Osteocyte (in vitro differentiated cells): Measurements from ENCODE around the gene TPTE. TPM values are rescaled to one million over a fixed set of nuclear protein-coding genes. Genes with fewer than 3 reads are reported as not detected.
"Not testable (repeated sequence)": the region's sequence is repeated elsewhere in the genome, so short reads cannot be mapped to it uniquely, and the experiment has no call there.

Experiments used
- DNase-seq: peaks from one replicate; pipeline ENCODE4 v3.0.0; 2021; ENCODE audit warnings: mixed read lengths; ENCODE audit not compliant: unreplicated experiment; ENCODE audit errors: extremely low spot score
- H3K27ac Mint-ChIP-seq: one replicate; pipeline ENCODE4 v1.8.0; 2021; ENCODE audit warnings: mild to moderate bottlenecking, mixed read lengths; ENCODE audit not compliant: unreplicated experiment
- H3K27me3 Mint-ChIP-seq: one replicate; pipeline ENCODE4 v1.8.0; 2021; ENCODE audit warnings: mixed read lengths; ENCODE audit not compliant: unreplicated experiment
- H3K36me3 Mint-ChIP-seq: one replicate; pipeline ENCODE4 v1.8.0; 2021; ENCODE audit warnings: mixed read lengths; ENCODE audit not compliant: unreplicated experiment
- H3K4me1 Mint-ChIP-seq: one replicate; pipeline ENCODE4 v1.8.0; 2021; ENCODE audit warnings: mixed read lengths; ENCODE audit not compliant: unreplicated experiment
- H3K4me3 Mint-ChIP-seq: one replicate; pipeline ENCODE4 v1.8.0; 2021; ENCODE audit warnings: mild to moderate bottlenecking, moderate library complexity, mixed read lengths; ENCODE audit not compliant: unreplicated experiment
- H3K9me3 Mint-ChIP-seq: one replicate; pipeline ENCODE4 v1.8.0; 2021; ENCODE audit warnings: mixed read lengths; ENCODE audit not compliant: unreplicated experiment
- CTCF ChIP-seq: fragments of 200-600 bp; sonication (generic); IDR thresholded peaks from 2 replicates; pipeline ENCODE4 v1.5.0; 2021; ENCODE audit warnings: antibody characterized with exemption, mild to moderate bottlenecking, moderate library complexity
- total RNA-seq: library from RNA; stranded (reverse); gene quantifications from 2 replicates; pipeline ENCODE4 v1.2.1, GENCODE V29; 2021

Gene TPTE
- total RNA-seq, 1 donor from 2014 or later = not detected

- H3K27ac Mint-ChIP-seq = no peak overlapping the region
- no peaks in the 10 kb centered on the region for H3K36me3 Mint-ChIP-seq
- H3K9me3 Mint-ChIP-seq = peaks cover 8% of the 10 kb centered on the region
- no peaks in the 10 kb centered on the region for H3K4me1 Mint-ChIP-seq
- no peaks in the 10 kb centered on the region for H3K27me3 Mint-ChIP-seq
- no peak overlapping the region for H3K4me3 Mint-ChIP-seq
- no peak for TF ChIP-seq CTCF
- no peak for DNase-seq
Measured at GRCh38 chr21:10539956-10540355, 18.6 kb downstream of the TPTE start.

- H3K27ac Mint-ChIP-seq, H3K27me3 Mint-ChIP-seq, H3K4me3 Mint-ChIP-seq, H3K4me1 Mint-ChIP-seq, H3K36me3 Mint-ChIP-seq, DNase-seq: not testable (repeated sequence)
- H3K9me3 Mint-ChIP-seq = peaks cover 25% of the 10 kb centered on the region
Measured at GRCh38 chr21:10544376-10544775, 23.0 kb downstream of the TPTE start.

- DNase-seq, H3K4me3 Mint-ChIP-seq, H3K27ac Mint-ChIP-seq, H3K4me1 Mint-ChIP-seq, H3K36me3 Mint-ChIP-seq, H3K27me3 Mint-ChIP-seq: not testable (repeated sequence)
- H3K9me3 Mint-ChIP-seq = peaks cover 49% of the 10 kb centered on the region
Measured at GRCh38 chr21:10547868-10548267, 26.5 kb downstream of the TPTE start.

- not testable (repeated sequence) for H3K27ac Mint-ChIP-seq, H3K36me3 Mint-ChIP-seq, H3K4me3 Mint-ChIP-seq, DNase-seq, H3K4me1 Mint-ChIP-seq, H3K27me3 Mint-ChIP-seq
- peaks cover 49% of the 10 kb centered on the region for H3K9me3 Mint-ChIP-seq
Measured at GRCh38 chr21:10548331-10548954, 27.1 kb downstream of the TPTE start.

GRCh38 chr21:10570803-10571202 is 49.4 kb downstream of the TPTE start:
- H3K36me3 Mint-ChIP-seq, H3K27ac Mint-ChIP-seq, DNase-seq, H3K4me1 Mint-ChIP-seq, H3K4me3 Mint-ChIP-seq, H3K27me3 Mint-ChIP-seq: not testable (repeated sequence)
- peaks cover 50% of the 10 kb centered on the region for H3K9me3 Mint-ChIP-seq

GRCh38 chr21:10574531-10575310 is 53.3 kb downstream of the TPTE start:
- H3K4me3 Mint-ChIP-seq, H3K27ac Mint-ChIP-seq: not testable (repeated sequence)

GRCh38 chr21:10575311-10575667 is 53.9 kb downstream of the TPTE start:
- Mint-ChIP-seq H3K27me3 (no peaks in the 10 kb centered on the region), H3K36me3 (no peaks in the 10 kb centered on the region), H3K4me3 (no peak overlapping the region), H3K27ac (no peak overlapping the region), H3K4me1 (no peaks in the 10 kb centered on the region), H3K9me3 (peaks cover 43% of the 10 kb centered on the region)
- no peak for DNase-seq
- TF ChIP-seq CTCF = no peak

More at GRCh38 chr21:10574531-10575310, 53.3 kb downstream of the TPTE start:
- not testable (repeated sequence) for H3K4me1 Mint-ChIP-seq, DNase-seq, H3K36me3 Mint-ChIP-seq, H3K27me3 Mint-ChIP-seq
- peaks cover 47% of the 10 kb centered on the region for H3K9me3 Mint-ChIP-seq

- H3K4me1 Mint-ChIP-seq, H3K27ac Mint-ChIP-seq, H3K36me3 Mint-ChIP-seq, DNase-seq, H3K27me3 Mint-ChIP-seq, H3K4me3 Mint-ChIP-seq: not testable (repeated sequence)
- H3K9me3 Mint-ChIP-seq = peaks cover 38% of the 10 kb centered on the region
Measured at GRCh38 chr21:10578910-10579309, 57.5 kb downstream of the TPTE start.

GRCh38 chr21:10589115-10589514 is 67.7 kb downstream of the TPTE start:
- H3K27ac Mint-ChIP-seq, DNase-seq, H3K4me3 Mint-ChIP-seq, H3K27me3 Mint-ChIP-seq, H3K4me1 Mint-ChIP-seq, H3K36me3 Mint-ChIP-seq: not testable (repeated sequence)
- peaks cover 14% of the 10 kb centered on the region for H3K9me3 Mint-ChIP-seq

GRCh38 chr21:10607074-10607473 is 85.7 kb downstream of the TPTE start:
- H3K27me3 Mint-ChIP-seq, H3K4me3 Mint-ChIP-seq, H3K36me3 Mint-ChIP-seq, H3K27ac Mint-ChIP-seq, H3K4me1 Mint-ChIP-seq: not testable (repeated sequence)
- DNase-seq = peak; percentile 85
- H3K9me3 Mint-ChIP-seq = peaks cover 12% of the 10 kb centered on the region
